ENCODE data around the gene SEC23IP. TPM values are rescaled to one million over a fixed set of nuclear protein-coding genes. Genes with fewer than 3 reads are reported as not detected.
A peak's percentile ranks its signal among the peaks of the same experiment; 100 is the strongest.
"Not testable (repeated sequence)": the region's sequence is repeated elsewhere in the genome, so short reads cannot be mapped to it uniquely, and the experiment has no call there.

The SEC23IP gene
- 20.0 TPM for total RNA-seq

GRCh38 chr10:119892188-119893065 is at the start of gene SEC23IP:
SEC23IP (plus strand) TSS chr10:119892730; CDS start chr10:119892783, 53 bp downstream.
- FAIRE-seq (no peak), DNase-seq (ENCODE audit: low spot score in 2 of 2) (peak; percentile 76 to 90)

GRCh38 chr10:119845656-119846055 is 46.9 kb upstream of the SEC23IP start:
- no peak for DNase-seq (ENCODE audit: low spot score in 2 of 2)
- no peak for FAIRE-seq

- FAIRE-seq, result no peak
- DNase-seq (ENCODE audit: low spot score in 2 of 2), result no peak
Measured at GRCh38 chr10:119849031-119849789, 43.3 kb upstream of the SEC23IP start.

GRCh38 chr10:119849944-119850343 is 42.6 kb upstream of the SEC23IP start:
- FAIRE-seq, result no peak
- no peak for DNase-seq (ENCODE audit: low spot score in 2 of 2)

- no peak for DNase-seq (ENCODE audit: low spot score in 2 of 2)
- FAIRE-seq, result no peak
Measured at GRCh38 chr10:119852277-119852676, 40.3 kb upstream of the SEC23IP start.

GRCh38 chr10:119852822-119853221 is 39.7 kb upstream of the SEC23IP start:
- DNase-seq (ENCODE audit: low spot score in 2 of 2) (no peak), FAIRE-seq (no peak)

- FAIRE-seq, result no peak
- no peak for DNase-seq (ENCODE audit: low spot score in 2 of 2)
Measured at GRCh38 chr10:119853574-119853973, 39.0 kb upstream of the SEC23IP start.

- no peak for FAIRE-seq
- DNase-seq (ENCODE audit: low spot score in 2 of 2), result no peak
Measured at GRCh38 chr10:119858063-119858462, 34.5 kb upstream of the SEC23IP start.

GRCh38 chr10:119859420-119860258 is 32.9 kb upstream of the SEC23IP start:
- DNase-seq (ENCODE audit: low spot score in 2 of 2), result peak in 1 of 2 donors; percentile 33
- peak; percentile 93 for FAIRE-seq

- DNase-seq (ENCODE audit: low spot score in 2 of 2), result no peak
- FAIRE-seq, result no peak
Measured at GRCh38 chr10:119860866-119861607, 31.5 kb upstream of the SEC23IP start.

- DNase-seq (ENCODE audit: low spot score in 2 of 2) (no peak), FAIRE-seq (no peak)
Measured at GRCh38 chr10:119862524-119862923, 30.0 kb upstream of the SEC23IP start.

- FAIRE-seq (no peak), DNase-seq (ENCODE audit: low spot score in 2 of 2) (no peak)
Measured at GRCh38 chr10:119863951-119864565, 28.5 kb upstream of the SEC23IP start.

GRCh38 chr10:119865699-119866240 is 26.8 kb upstream of the SEC23IP start:
- no peak for FAIRE-seq

GRCh38 chr10:119867317-119867716 is 25.2 kb upstream of the SEC23IP start:
- FAIRE-seq, result no peak

More at GRCh38 chr10:119865699-119866240, 26.8 kb upstream of the SEC23IP start:
- DNase-seq (ENCODE audit: low spot score in 2 of 2), result no peak

GRCh38 chr10:119869398-119869797 is 23.1 kb upstream of the SEC23IP start:
- not testable (repeated sequence) for FAIRE-seq; DNase-seq (ENCODE audit: low spot score in 2 of 2)

More at GRCh38 chr10:119867317-119867716, 25.2 kb upstream of the SEC23IP start:
- DNase-seq (ENCODE audit: low spot score in 2 of 2), result peak in 1 of 2 donors; percentile 23

- no peak for FAIRE-seq
- peak in 1 of 2 donors; percentile 25 for DNase-seq (ENCODE audit: low spot score in 2 of 2)
Measured at GRCh38 chr10:119871881-119872609, 20.5 kb upstream of the SEC23IP start.

- FAIRE-seq, result no peak
- DNase-seq (ENCODE audit: low spot score in 2 of 2), result no peak
Measured at GRCh38 chr10:119872610-119872859, 20.0 kb upstream of the SEC23IP start, which contains the start of gene MCMBP. MCMBP (minus strand) TSS chr10:119872843; CDS start chr10:119872584, 259 bp downstream.

Data from frontal cortex (tissue), 4 donors.